BLaER1 treated with 17β-estradiol and CSF1 and Interleukin-3, amounts not matched to agents 10 nM and 100 nM (cell line): ENCODE measurements around the gene TRIM46.

Experiments
- H3K27ac ChIP-seq, 11 experiments: shearing (Covaris generic); formaldehyde crosslinking; 2 replicates each; pipeline ENCODE4 v1.8.1; 2022
- H3K27me3 ChIP-seq, 11 experiments: shearing (Covaris generic); formaldehyde crosslinking; 2 replicates each; pipeline ENCODE4 v1.8.1; 2022
- H3K36me3 ChIP-seq, 11 experiments: shearing (Covaris generic); formaldehyde crosslinking; 2 replicates each; pipeline ENCODE4 v1.8.1; 2022
- H3K4me1 ChIP-seq, 10 experiments: shearing (Covaris generic); formaldehyde crosslinking; 2 replicates each; pipeline ENCODE4 v1.8.1; 2022
- H3K4me2 ChIP-seq, 11 experiments: shearing (Covaris generic); formaldehyde crosslinking; 2 replicates each; pipeline ENCODE4 v1.8.1; 2022
- H3K4me3 ChIP-seq, 10 experiments: shearing (Covaris generic); formaldehyde crosslinking; 2 replicates each; pipeline ENCODE4 v1.8.1; 2022
- H3K9ac ChIP-seq, 11 experiments: shearing (Covaris generic); formaldehyde crosslinking; 2 replicates each; pipeline ENCODE4 v1.8.1; 2022
- H3K9me3 ChIP-seq, 11 experiments: shearing (Covaris generic); formaldehyde crosslinking; replicated peaks in 1 of 11; 2 replicates each; pipeline ENCODE4 v1.8.1; 2022
- H4K20me1 ChIP-seq, 11 experiments: shearing (Covaris generic); formaldehyde crosslinking; 2 replicates each; pipeline ENCODE4 v1.8.1; 2022
- Cebpa-rat ChIP-seq, 11 experiments: shearing (Covaris generic); IDR thresholded peaks; 2 replicates each; pipeline ENCODE4 v1.8.1; 2022

TRIM46 gene

GRCh38 chr1:155172732-155173477 is 744 bp upstream of the TRIM46 start, which contains the start of gene KRTCAP2:
Gene KRTCAP2, minus strand, starts transcription at chr1:155173304. Its CDS starts 80 bp downstream, at chr1:155173224.
- Histone ChIP-seq H3K9me3 (no peaks in the 10 kb centered on the region), H3K27me3 (no peaks in the 10 kb centered on the region), H4K20me1 (peaks cover 0 to 21% (median 0%) of the 10 kb centered on the region in 11 experiments; a peak in 5 of 22 replicates), H3K9ac (peak within 1 kb of the TSS; percentile 86 to 97 (median 92)), H3K27ac (peak within 1 kb of the TSS; percentile 84 to 95 (median 91)), H3K36me3 (peaks cover 37 to 50% (median 43%) of the 10 kb centered on the region in 11 experiments), H3K4me2 (peak within 1 kb of the TSS; percentile 90 to 99 (median 97)), H3K4me3 (peak within 1 kb of the TSS; percentile 73 to 93 (median 84)), H3K4me1 (peaks cover 47 to 68% (median 62%) of the 10 kb centered on the region in 10 experiments)
- no peak for TF ChIP-seq Cebpa-rat (IDR thresholded peaks at IDR 0.05)

- Histone ChIP-seq H3K9me3 (no peaks in the 10 kb centered on the region), H3K27me3 (no peaks in the 10 kb centered on the region), H4K20me1 (peaks cover 0 to 8% (median 0%) of the 10 kb centered on the region in 11 experiments; a peak in 5 of 22 replicates), H3K4me2 (peak overlapping the region; percentile 90 to 99 (median 97)), H3K27ac (peak overlapping the region in 9 of 11 experiments; percentile 18 to 95 (median 88); a peak in 16 of 22 replicates), H3K9ac (peak overlapping the region; percentile 58 to 97 (median 92); a peak in 21 of 22 replicates), H3K36me3 (peaks cover 41 to 56% (median 47%) of the 10 kb centered on the region in 11 experiments), H3K4me3 (peak overlapping the region; percentile 73 to 93 (median 84)), H3K4me1 (peaks cover 46 to 77% (median 65%) of the 10 kb centered on the region in 10 experiments)
- TF ChIP-seq Cebpa-rat (IDR thresholded peaks at IDR 0.05), result no peak
Measured at GRCh38 chr1:155174324-155175280, 953 bp downstream of the TRIM46 start.

GRCh38 chr1:155175281-155175926 is 1.8 kb downstream of the TRIM46 start:
- Histone ChIP-seq H3K9ac (peak overlapping the region in 9 of 11 experiments; percentile 87 to 97 (median 92); a peak in 20 of 22 replicates), H4K20me1 (peaks cover 0 to 8% (median 0%) of the 10 kb centered on the region in 11 experiments; a peak in 5 of 22 replicates), H3K4me2 (peak overlapping the region; percentile 90 to 99 (median 97)), H3K4me1 (peaks cover 46 to 77% (median 65%) of the 10 kb centered on the region in 10 experiments), H3K9me3 (no peaks in the 10 kb centered on the region), H3K27me3 (no peaks in the 10 kb centered on the region), H3K27ac (peak overlapping the region in 7 of 11 experiments; percentile 60 to 95 (median 88); a peak in 10 of 22 replicates), H3K4me3 (peak overlapping the region; percentile 73 to 93 (median 84); a peak in 19 of 20 replicates), H3K36me3 (peaks cover 38 to 56% (median 47%) of the 10 kb centered on the region in 11 experiments)
- no peak for TF ChIP-seq Cebpa-rat (IDR thresholded peaks at IDR 0.05)

- Histone ChIP-seq H3K27me3 (no peaks in the 10 kb centered on the region), H3K9me3 (no peaks in the 10 kb centered on the region), H4K20me1 (peaks cover 0 to 8% (median 0%) of the 10 kb centered on the region in 11 experiments; a peak in 4 of 22 replicates), H3K9ac (peak overlapping the region in 7 of 11 experiments; percentile 5 to 95 (median 91); a peak in 11 of 22 replicates), H3K4me3 (peak overlapping the region in 7 of 10 experiments; percentile 77 to 93 (median 87); a peak in 8 of 20 replicates), H3K36me3 (peaks cover 33 to 56% (median 47%) of the 10 kb centered on the region in 11 experiments), H3K4me1 (peaks cover 46 to 74% (median 65%) of the 10 kb centered on the region in 10 experiments), H3K27ac (peak overlapping the region in 4 of 11 experiments; percentile 37 to 88 (median 63); a peak in 5 of 22 replicates), H3K4me2 (peak overlapping the region; percentile 90 to 99 (median 97))
- no peak for TF ChIP-seq Cebpa-rat (IDR thresholded peaks at IDR 0.05)
Measured at GRCh38 chr1:155175927-155176371, 2.3 kb downstream of the TRIM46 start.

GRCh38 chr1:155176544-155177071 is 3.0 kb downstream of the TRIM46 start:
- H3K27ac ChIP-seq, result peak overlapping the region in 6 of 11 experiments; percentile 30 to 57 (median 38); a peak in 8 of 22 replicates
- peaks cover 41 to 74% (median 62%) of the 10 kb centered on the region in 10 experiments for H3K4me1 ChIP-seq
- H3K9me3 ChIP-seq, result no peaks in the 10 kb centered on the region

GRCh38 chr1:155177192-155177917 is 3.7 kb downstream of the TRIM46 start:
- peaks cover 36 to 73% (median 56%) of the 10 kb centered on the region in 10 experiments for H3K4me1 ChIP-seq
- H3K27ac ChIP-seq, result peak overlapping the region in 7 of 11 experiments; percentile 5 to 57 (median 38); a peak in 8 of 22 replicates
- H3K36me3 ChIP-seq, result peaks cover 36 to 58% (median 51%) of the 10 kb centered on the region in 11 experiments
- H3K4me3 ChIP-seq, result no peak overlapping the region
- H4K20me1 ChIP-seq, result peaks cover 0 to 8% (median 0%) of the 10 kb centered on the region in 11 experiments; a peak in 3 of 22 replicates
- no peak for TF ChIP-seq Cebpa-rat (IDR thresholded peaks at IDR 0.05)
- H3K9ac ChIP-seq, result peak overlapping the region in 9 of 11 experiments; percentile 8 to 49 (median 23); a peak in 9 of 22 replicates
- H3K27me3 ChIP-seq, result no peaks in the 10 kb centered on the region
- H3K9me3 ChIP-seq, result no peaks in the 10 kb centered on the region
- peak overlapping the region; percentile 33 to 99 (median 93); a peak in 19 of 22 replicates for H3K4me2 ChIP-seq

More at GRCh38 chr1:155176544-155177071, 3.0 kb downstream of the TRIM46 start:
- no peak for TF ChIP-seq Cebpa-rat (IDR thresholded peaks at IDR 0.05)
- Histone ChIP-seq H4K20me1 (peaks cover 0 to 8% (median 0%) of the 10 kb centered on the region in 11 experiments; a peak in 4 of 22 replicates), H3K4me2 (peak overlapping the region; percentile 90 to 99 (median 97)), H3K36me3 (peaks cover 34 to 56% (median 47%) of the 10 kb centered on the region in 11 experiments), H3K4me3 (peak overlapping the region in 2 of 10 experiments; percentile 89 to 93; a peak in 2 of 20 replicates), H3K27me3 (no peaks in the 10 kb centered on the region), H3K9ac (peak overlapping the region in 8 of 11 experiments; percentile 8 to 49 (median 26); a peak in 9 of 22 replicates)

- TF ChIP-seq Cebpa-rat (IDR thresholded peaks at IDR 0.05), result no peak
- no peaks in the 10 kb centered on the region for H3K9me3 ChIP-seq
- peaks cover 0 to 8% (median 0%) of the 10 kb centered on the region in 11 experiments; a peak in 2 of 22 replicates for H4K20me1 ChIP-seq
- peak overlapping the region in 4 of 11 experiments; percentile 8 to 49 (median 25); a peak in 5 of 22 replicates for H3K9ac ChIP-seq
- peaks cover 36 to 74% (median 56%) of the 10 kb centered on the region in 10 experiments for H3K4me1 ChIP-seq
- 0 out of 22 replicates have a peak overlapping the region, but pooled peaks of 1 of the 11 experiments have one; percentile 26 for H3K27ac ChIP-seq
- no peaks in the 10 kb centered on the region for H3K27me3 ChIP-seq
- H3K36me3 ChIP-seq, result peaks cover 36 to 62% (median 53%) of the 10 kb centered on the region in 11 experiments
- peak overlapping the region in 5 of 11 experiments; percentile 39 to 90 (median 57); a peak in 7 of 22 replicates for H3K4me2 ChIP-seq
- no peak overlapping the region for H3K4me3 ChIP-seq
Measured at GRCh38 chr1:155177918-155178281, 4.3 kb downstream of the TRIM46 start.
